HepG2 (cell line): ENCODE measurements around the gene ZNF22. TPM values are rescaled to one million over a fixed set of nuclear protein-coding genes. Genes with fewer than 3 reads are reported as not detected.

Experiments
- ATAC-seq: fragments of 200-7000 bp; cut with Tn5 transposase; 3 replicates; pipeline ENCODE4 v1.9.1; 2020; ENCODE audit warnings: mild to moderate bottlenecking, moderate library complexity
- BruUV-seq: library from RNA; stranded (reverse); fragments of 400-500 nt; replicated peaks from 2 replicates; lab custom pipeline; 2021; lab: Mats Ljungman, UMichigan
- CTCF ChIA-PET: fragments of 300-600 bp; formaldehyde crosslinking; extraction: SDS; loops from one replicate; lab custom pipeline; 2021; ENCODE audit warnings: low total read pairs, inconsistent platforms, low intra/inter-chr PET ratio; lab: Yijun Ruan, JAX
- POLR2A ChIA-PET: fragments of 350-600 bp; sonication (Branson Sonifier 250); formaldehyde crosslinking; loops from one replicate; lab custom pipeline; 2020; ENCODE audit warnings: antibody characterized with exemption, inconsistent platforms; lab: Yijun Ruan, JAX
- DNase-seq: peaks from one replicate; pipeline ENCODE4 v3.0.0-alpha.2; 2015; ENCODE audit warnings: low spot score
- FAIRE-seq: peaks from 3 replicates; lab custom pipeline; 2011; peaks lifted over from hg19 to GRCh38; lab: Jason Lieb, UNC
- H2AFZ ChIP-seq: one replicate; pipeline ENCODE4 v1.6.1; 2011; ENCODE audit warnings: low read length, inconsistent platforms
- H3K27ac ChIP-seq: fragments of 300-600 bp; 3 replicates; pipeline ENCODE4 v1.8.0; 2011; ENCODE audit warnings: mixed run types, mild to moderate bottlenecking, mixed read lengths, low read length, inconsistent platforms; ENCODE audit not compliant: insufficient read depth; ENCODE audit errors: extremely low read length
- H3K27me3 ChIP-seq, 2 experiments: fragments of 200-600 bp in 1 of 2; 2 replicates in 1 of 2; 3 replicates in 1 of 2; pipeline versions ENCODE4 v1.6.0 to v1.8.0; 2011; ENCODE audit warnings: low read length in 2 of 2, mild to moderate bottlenecking in 2 of 2, moderate library complexity in 2 of 2, inconsistent platforms in 1 of 2; ENCODE audit not compliant: insufficient read depth in 2 of 2, control insufficient read depth in 1 of 2
- H3K36me3 ChIP-seq, 2 experiments: fragments of 200-600 bp in 1 of 2; replicated peaks in 1 of 2; 2 replicates in 1 of 2; 3 replicates in 1 of 2; pipeline versions ENCODE4 v1.5.1 to v1.8.0; 2011; ENCODE audit warnings: low read length in 2 of 2, inconsistent platforms in 1 of 2; ENCODE audit not compliant: insufficient read depth in 2 of 2, control insufficient read depth in 1 of 2
- H3K4me1 ChIP-seq: 2 replicates; pipeline ENCODE4 v1.5.1; 2012; ENCODE audit warnings: low read length, inconsistent platforms; ENCODE audit not compliant: insufficient read depth
- H3K4me2 ChIP-seq: 2 replicates; pipeline ENCODE4 v1.6.0; 2011; ENCODE audit warnings: low read depth, low read length, inconsistent platforms
- H3K4me3 ChIP-seq, 3 experiments: fragments of 200-600 bp in 1 of 3; sonication (generic), shearing (Covaris generic) in 1 of 3; replicated peaks in 1 of 3; 2 replicates each; pipeline ENCODE4 v1.5.1; 2011 to 2016; ENCODE audit warnings: low read length in 3 of 3, inconsistent platforms in 2 of 3, low read depth in 2 of 3, mild to moderate bottlenecking in 2 of 3, control low read depth in 1 of 3, mixed read lengths in 1 of 3; ENCODE audit not compliant: insufficient read depth in 1 of 3
- H3K79me2 ChIP-seq: one replicate; pipeline ENCODE4 v1.6.1; 2011; ENCODE audit warnings: low read length, inconsistent platforms; ENCODE audit not compliant: insufficient read depth
- H3K9ac ChIP-seq: 2 replicates; pipeline ENCODE4 v1.6.0; 2011; ENCODE audit warnings: mild to moderate bottlenecking, low read depth, low read length, inconsistent platforms; ENCODE audit not compliant: insufficient read depth
- H3K9me3 ChIP-seq: 2 replicates; pipeline ENCODE4 v1.5.1; 2012; ENCODE audit warnings: mild to moderate bottlenecking, low read length
- H4K20me1 ChIP-seq: 2 replicates; pipeline ENCODE4 v1.6.0; 2011; ENCODE audit warnings: inconsistent platforms, mild to moderate bottlenecking, low read length, moderate library complexity; ENCODE audit not compliant: insufficient read depth
- SP140L ChIP-seq: sonication (generic); formaldehyde crosslinking; IDR thresholded peaks from 2 replicates; pipeline ENCODE4 v1.4.0; 2020; ENCODE audit warnings: missing genetic modification reagents, borderline replicate concordance
- TBX3 ChIP-seq: fragments of 450-650 bp; IDR thresholded peaks from 2 replicates; pipeline ENCODE4 v1.6.1; 2017; ENCODE audit warnings: antibody characterized with exemption, mild to moderate bottlenecking, inconsistent platforms, borderline replicate concordance
- TCF7 ChIP-seq: sonication (generic); IDR thresholded peaks from 2 replicates; pipeline ENCODE4 v1.6.1; 2016; ENCODE audit warnings: antibody characterized with exemption, low read depth
- ZBTB25 ChIP-seq: IDR thresholded peaks from 2 replicates; pipeline ENCODE4 v1.6.1; 2018; ENCODE audit warnings: missing genetic modification reagents
- ZNF737 ChIP-seq: sonication (generic); formaldehyde crosslinking; IDR thresholded peaks from 2 replicates; pipeline ENCODE4 v1.5.0; 2020; ENCODE audit warnings: missing genetic modification reagents, mild to moderate bottlenecking, borderline replicate concordance
- WGBS: methylation state at CpG from one replicate; pipeline ENCODE4 v1.1.6; 2017; ENCODE audit warnings: low lambda C conversion rate; 5-methylcytosine and 5-hydroxymethylcytosine counted together
- in situ Hi-C: cut with HindIII; loops from 2 replicates; pipeline ENCODE4 v1.10.0; 2017; ENCODE audit warnings: low pct_unique_long_range_greater_than_20kb; ENCODE audit not compliant: extremely low pct_ligation_motif_present
- intact Hi-C: fragments of 100-400 bp; cut with micrococcal nuclease; formaldehyde crosslinking; loops from one replicate; pipeline ENCODE4 v1.10.0; 2022; ENCODE audit not compliant: unreplicated experiment
- polyA plus RNA-seq, 8 experiments: library from polyadenylated mRNA; depleted of rRNA in 3 of 8; stranded (reverse) in 7 of 8; unstranded in 1 of 8; fragments of >200 nt; fragmentation: Illumina TruSeq in 4 of 8; extraction: Trizol in 4 of 8; gene quantifications; 2 replicates each; pipeline versions ENCODE4 v1.2.1 to v1.2.3, GENCODE V29; 2011 to 2016; ENCODE audit warnings: low read depth in 4 of 8, missing spikeins in 1 of 8, mixed read lengths in 1 of 8; ENCODE audit not compliant: insufficient read depth in 1 of 8
- total RNA-seq, 5 experiments: library from RNA; depleted of rRNA; stranded (reverse); fragments of >200 nt; fragmentation: Illumina TruSeq; extraction: Trizol; gene quantifications; 2 replicates each; pipeline ENCODE4 v1.2.3, GENCODE V29; 2016; ENCODE audit warnings: low read depth in 1 of 5

Gene ZNF22
- total and polyA plus RNA-seq, 2 of the 13 experiments (the other 11 are each of a cell fraction or from before 2014, with no cell fraction given) = 0.40 to 1.3 TPM

- TF ChIP-seq TBX3 (0 out of 2 replicates have a peak, but pooled peaks have one; percentile 26), TCF7 (peak; percentile 51; the same call in 1 of the 2 replicates)
Observed at GRCh38 chr10:45005284-45005683, 4.6 kb downstream of the ZNF22 start (continued).

GRCh38 chr10:45006276-45007030, 5.7 kb downstream of the ZNF22 start:
- ChIA-PET CTCF (no interaction called here), POLR2A (interaction anchor here (3.8 to 6.3 kb wide), 2 partner anchors 11 to 28 kb away, joined by 46 to 119 read pairs; partner anchors contain the start of gene DEPP1)
- no peaks in the 10 kb centered on the region for H3K36me3 ChIP-seq
- ATAC-seq = no peak
- in situ Hi-C loops (loop anchor here (25.0 kb wide), 2 partner anchors 231 to 431 kb away; no protein-coding TSS in a partner anchor), intact Hi-C loops (loop anchor here (10.0 kb wide), 1 partner anchor 438 kb away; no protein-coding TSS in a partner anchor)
- peaks cover 63% of the 10 kb centered on the region for H3K4me1 ChIP-seq
- BruUV-seq = no TSS peak
- H3K4me3 ChIP-seq = no peak overlapping the region
- H4K20me1 ChIP-seq = no peaks in the 10 kb centered on the region
- no peak overlapping the region for H3K9ac ChIP-seq
- 93% methylated on average over 3 of the region's 3 CpGs for WGBS
- DNase-seq = no peak
- no peak for FAIRE-seq
- H2AFZ ChIP-seq = no peak overlapping the region
- H3K79me2 ChIP-seq = no peaks in the 10 kb centered on the region
- H3K27me3 ChIP-seq = no peaks in the 10 kb centered on the region
- no peak for TF ChIP-seq ZBTB25 (CRISPR knock-in tag)
- TF ChIP-seq SP140L (CRISPR knock-in tag) = no peak
- no peak for TF ChIP-seq ZNF737 (CRISPR knock-in tag)
- H3K9me3 ChIP-seq = no peaks in the 10 kb centered on the region
- H3K27ac ChIP-seq = no peak overlapping the region
- H3K4me2 ChIP-seq = no peak overlapping the region
